Measurements from ENCODE around the gene SRC.
"Not testable (repeated sequence)": the region's sequence is repeated elsewhere in the genome, so short reads cannot be mapped to it uniquely, and the experiment has no call there.

The SRC gene

DNA sequence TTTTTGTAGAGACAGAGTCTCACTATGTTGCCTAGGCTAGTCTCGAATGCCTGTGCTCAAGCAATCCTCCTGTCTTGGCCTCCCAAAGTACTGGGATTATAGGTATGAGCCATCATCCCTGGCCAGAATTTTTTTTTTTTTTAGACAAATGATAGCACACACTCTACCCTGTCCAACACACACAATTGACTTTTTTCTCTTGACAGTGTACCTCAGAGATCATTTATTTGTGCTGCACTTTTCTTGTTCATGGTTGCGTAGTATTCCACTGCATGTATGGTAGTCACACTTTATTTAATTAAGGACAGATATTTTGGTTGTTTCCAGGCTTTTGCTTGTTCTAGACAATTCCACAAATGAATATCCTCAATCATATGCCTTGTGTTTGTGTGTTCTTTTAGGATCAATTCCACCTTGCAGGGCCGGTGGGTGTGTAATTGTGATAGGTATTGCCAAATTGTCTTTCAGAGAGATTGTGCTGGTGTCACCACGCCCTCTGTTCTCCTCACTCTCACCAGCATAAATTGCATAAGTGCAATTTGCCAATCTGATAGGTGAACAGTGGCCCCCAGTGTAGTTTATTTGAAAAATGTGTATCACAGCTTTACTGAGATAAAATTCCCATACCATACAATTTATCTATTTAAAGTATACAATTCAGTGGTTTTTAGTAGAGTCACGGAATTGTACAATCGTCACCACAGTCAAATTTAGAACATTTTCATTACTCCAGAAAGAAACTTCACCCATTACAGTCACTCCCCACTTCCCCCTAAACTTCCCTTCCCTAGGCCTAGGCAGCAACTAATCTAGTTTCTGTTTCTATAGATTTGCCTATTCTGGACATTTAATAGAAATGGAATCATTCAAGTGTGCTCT lies 20.1 kb downstream of the SRC start:
- no peak for DNase-seq

DNA sequence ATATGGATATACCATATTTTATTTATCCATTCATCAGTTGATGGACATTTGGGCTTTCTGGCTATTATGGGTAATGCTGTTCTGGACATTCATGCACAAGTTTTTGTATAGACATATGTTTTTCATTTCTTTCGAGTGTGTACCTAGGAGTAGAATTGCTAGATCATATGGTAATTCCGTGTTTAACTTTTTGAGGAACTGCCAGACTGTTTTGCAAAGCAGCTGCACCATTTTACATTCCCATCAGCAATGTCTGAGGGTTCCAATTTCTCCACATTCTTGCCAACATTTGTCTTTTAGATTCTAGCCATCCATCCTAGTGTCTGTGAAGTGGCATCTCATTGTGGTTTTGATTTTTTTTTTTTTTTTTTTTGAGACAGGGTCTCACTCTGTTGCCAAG lies 20.8 kb downstream of the SRC start:
- DNase-seq = no peak

DNA sequence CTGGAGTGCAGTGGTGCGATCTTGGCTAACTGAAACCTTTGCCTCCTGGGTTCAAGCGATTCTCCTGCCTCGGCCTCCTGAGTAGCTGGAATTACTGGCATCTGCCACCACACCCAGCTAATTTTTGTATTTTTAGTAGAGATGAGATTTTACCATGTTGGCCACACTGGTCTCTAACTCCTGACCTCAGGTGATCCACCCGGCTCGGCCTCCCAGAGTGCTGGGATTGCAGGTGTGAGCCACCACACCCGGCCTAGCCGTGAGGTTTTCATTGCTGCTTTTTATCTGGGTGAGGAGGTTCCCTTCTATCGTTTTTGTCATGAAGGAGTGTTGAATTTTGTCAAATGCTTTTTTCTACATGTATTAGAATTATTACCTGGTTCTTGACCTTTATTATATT lies 23.9 kb downstream of the SRC start:
- DNase-seq = no peak

DNA sequence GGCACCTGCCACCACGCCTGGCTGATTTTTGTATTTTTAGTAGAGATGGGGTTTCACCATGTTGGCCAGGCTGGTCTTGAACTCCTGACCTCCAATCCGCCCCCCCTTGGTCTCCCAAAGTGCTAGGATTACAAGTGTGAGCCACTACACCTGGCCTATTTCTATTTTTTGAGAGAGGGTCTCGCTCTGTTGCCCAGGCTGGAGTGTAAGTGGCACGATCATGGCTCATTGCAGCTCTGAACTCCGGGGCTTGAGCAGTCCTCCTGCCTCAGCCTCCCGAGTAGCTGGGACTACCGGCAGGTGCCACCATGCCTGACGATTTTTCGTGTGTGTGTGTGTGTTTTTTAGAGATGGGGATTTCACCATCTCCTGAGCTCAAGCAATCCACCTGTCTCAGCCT lies 25.9 kb downstream of the SRC start:
- not testable (repeated sequence) for DNase-seq

DNA sequence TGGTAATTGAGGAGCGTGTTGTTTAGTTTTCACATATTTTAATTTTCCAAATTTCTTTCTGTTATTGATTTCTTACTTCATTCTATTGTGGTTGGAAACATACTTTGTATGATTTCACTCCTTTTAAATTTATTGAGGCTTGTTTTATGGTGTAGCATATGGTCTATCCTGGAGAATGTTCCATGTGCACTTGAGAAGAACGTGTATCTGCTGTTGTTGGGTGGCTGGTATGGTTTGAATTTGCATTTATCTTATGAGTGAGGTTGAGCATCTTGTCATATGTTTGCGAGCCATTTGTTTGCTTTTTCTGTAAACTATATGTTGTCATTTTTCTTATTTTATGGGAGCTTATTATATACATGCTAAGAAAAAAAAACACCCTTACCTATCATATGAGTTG lies 26.5 kb downstream of the SRC start:
- DNase-seq = no peak

DNA sequence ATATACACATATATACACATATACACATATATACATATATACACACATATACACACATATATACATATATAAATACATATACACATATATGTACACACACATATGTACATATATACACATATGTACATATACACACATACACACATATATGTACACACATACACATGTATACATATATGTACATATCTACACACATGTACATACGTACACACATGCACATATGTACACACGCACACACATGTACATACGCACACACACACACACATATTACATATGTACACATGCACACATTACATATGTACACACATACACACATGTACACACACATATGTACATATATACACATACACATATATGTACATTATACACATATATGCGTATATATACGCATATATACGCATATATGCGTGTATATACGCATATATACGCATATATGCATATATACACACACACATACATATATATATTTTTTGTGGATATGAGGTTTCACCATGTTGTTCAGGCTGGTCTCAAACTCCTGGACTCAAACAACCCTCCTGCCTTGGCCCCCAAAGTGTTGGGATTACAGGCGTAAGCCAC lies 27.2 kb downstream of the SRC start:
- no peak for DNase-seq

DNA sequence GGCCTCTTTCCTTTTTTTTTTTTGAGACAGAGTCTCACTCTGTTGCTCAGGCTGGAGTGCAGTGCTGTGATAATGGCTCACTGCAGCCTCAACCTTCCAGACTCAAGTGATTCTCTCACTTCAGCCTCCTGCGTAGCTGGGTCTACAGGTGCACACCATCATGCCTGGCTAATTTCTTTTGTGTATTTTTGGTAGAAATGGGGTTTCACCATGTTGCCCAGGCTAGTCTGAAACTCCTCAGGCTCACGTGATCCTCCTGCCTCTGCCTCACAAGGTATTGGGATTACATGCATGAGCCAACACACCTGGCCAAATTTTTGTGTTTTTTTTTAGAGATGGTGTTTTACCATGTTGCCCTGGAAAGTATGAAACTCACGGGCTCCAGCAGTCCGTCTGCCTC lies 29.3 kb downstream of the SRC start:
- no peak for DNase-seq

DNA sequence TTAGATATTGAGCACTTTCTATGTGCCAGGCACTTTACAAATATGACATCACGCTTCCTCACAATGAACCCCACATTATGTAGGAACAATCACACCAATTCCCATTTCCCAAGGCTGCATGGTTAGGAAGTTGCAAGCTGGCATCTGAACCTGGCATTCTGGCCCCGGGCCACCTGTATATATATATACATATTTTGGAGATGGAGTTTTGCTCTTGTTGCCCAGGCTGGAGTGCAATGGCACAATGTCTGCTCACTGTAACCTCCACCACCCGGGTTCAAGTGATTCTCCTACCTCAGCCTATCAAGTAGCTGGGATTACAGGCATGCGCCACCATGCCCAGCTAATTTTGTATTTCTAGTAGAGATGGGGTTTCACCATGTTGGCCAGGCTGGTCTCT lies 30.4 kb downstream of the SRC start:
- DNase-seq = no peak

DNA sequence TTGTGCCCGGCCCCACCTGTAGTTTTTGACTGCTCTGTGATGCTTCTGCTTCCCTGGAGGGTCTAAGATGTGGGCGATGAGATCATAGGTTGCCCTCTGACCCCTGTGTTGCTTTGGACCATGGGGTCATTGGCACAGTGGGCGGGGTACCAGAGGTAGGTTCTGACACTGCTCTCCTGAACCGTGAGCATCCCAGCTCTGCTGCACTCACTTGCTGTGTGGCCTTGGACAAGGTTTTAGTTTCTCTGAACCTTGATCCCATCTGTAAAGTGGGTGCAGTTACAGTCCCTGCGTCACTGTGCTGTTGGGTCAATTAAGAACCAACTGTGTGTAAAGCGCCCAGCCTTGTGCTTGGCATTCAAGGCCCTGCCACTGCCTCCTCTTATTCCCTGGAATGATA lies 30.9 kb downstream of the SRC start:
- DNase-seq = no peak

DNA sequence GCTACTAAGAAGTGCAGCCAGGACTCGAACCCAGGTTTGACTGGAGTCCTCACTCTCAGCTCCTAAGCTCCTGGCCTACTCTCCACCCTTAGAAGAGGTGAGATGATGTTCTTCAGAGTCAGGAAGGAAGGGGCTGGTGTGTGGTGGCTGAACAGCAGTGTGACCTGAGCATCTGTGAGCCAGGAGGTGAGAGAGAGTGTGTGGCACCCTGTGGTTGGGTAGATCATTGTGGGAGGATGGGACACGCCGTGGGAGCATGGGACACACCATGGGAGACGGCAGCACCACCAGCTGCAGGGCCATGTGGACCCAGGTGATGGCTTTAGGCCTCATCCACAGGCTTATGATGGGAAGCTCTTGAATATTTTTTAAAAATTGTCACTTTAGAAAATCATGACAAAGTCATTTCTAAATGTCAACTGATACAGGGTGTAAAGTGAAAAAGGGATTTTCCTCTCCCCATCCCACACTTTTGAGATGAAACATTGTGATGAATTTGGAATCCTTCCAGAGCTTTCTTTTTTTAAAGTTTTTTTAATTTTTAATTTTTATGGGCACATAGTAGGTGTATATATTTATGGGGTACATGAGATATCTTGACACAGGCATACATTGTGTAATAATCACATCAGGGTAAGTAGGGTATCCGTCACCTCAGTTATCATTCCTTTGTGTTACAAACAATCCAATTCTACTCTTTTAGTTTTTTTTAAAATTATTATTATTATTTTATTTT lies 31.6 kb downstream of the SRC start:
- no peak for DNase-seq

DNA sequence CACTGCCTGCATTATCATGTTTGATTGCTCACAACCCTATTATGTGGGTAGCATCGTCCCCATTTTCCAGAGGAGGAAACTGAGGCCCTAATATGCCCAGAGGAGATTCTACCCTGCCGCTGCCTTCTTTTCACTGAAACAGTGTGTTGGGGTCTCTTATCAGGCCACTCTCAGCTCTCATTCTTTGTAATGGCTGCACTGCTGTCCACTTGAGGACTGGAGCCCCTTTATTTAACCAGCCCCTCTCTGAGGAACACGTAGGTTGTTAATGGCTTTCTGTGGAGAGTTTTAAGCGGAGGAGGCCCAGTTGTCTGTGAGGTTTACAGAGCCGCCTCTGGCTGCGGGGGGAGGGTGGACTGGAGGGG lies 32.5 kb downstream of the SRC start:
- no peak for DNase-seq

DNA sequence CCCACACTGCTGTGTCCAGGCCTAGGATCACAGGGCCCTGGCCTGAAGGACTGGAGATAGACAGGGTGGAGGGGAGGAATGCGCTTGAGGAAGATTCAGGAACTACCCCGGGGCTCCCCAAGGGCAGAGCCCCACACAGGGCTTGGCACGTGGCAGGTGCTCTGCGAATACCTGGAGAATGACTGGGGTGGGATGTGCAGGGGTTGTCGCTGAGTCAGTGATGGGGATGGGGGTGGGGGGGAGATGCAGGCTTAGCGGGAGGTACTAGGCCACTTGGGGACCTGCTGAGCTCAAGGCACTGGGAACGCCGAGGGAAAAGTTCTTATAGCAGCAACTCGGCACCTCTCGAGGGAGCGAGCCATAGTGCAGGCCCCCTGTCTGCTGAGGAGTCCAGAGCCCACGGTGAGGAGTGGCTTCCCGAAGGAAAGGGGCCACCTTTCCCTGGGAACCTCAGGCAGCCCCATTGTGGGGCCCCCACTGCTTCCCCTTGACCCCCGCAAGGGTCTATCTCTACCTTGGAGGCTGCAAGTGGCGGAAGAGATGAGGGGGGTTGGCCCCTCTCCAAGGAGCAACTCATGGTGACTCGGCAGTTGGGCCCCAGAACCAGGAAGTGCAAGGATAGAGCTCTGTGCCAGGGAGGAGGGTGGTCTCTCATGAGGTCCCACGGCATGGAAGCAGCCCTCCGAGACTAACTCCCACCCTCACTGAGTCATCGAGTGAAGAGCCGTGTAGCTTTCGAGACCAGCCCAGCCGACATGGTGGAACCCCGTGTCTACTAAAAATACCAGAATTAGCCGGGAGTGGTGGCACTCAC lies 33.1 kb downstream of the SRC start:
- DNase-seq = no peak

DNA sequence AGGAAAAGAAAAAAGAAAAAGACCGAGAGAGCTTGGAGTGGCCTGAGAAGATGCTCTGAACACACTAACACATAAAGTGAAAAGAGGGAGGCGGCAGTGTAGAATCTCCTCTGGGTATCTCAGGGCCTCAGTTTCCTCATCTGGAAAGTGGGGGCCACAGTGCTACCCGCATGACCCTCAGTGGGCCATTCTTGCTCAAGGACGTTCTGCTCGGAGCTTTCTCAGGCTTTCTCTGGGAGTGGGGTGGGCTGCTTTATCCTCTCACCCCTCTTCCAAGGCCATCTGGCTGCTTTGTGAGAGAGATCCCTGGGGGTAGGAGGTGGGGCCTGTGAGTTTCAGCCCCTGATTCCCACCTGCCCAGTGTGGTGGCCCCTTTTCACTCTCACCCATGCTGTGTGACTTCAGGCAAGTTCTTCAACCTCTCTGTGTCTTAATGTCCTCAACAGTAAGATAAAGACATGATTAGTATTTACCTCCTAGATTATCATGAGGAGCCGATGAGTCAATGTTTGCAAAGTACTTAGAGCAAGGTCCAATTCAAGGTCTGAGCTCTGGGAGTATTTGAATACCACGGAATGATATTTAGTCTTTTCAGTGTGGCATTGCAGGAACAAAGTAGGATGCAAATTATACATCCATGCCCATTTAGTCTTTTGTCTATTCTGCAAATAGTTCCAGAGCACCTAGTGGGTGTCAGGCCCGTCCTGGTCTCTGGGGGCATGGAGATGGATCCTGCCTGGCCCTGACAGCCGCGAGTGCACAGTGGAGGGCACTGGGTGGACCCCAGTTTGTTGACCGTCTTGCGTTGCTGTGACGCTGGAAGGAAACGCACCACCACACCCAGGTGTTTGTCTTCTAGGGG lies 34.3 kb downstream of the SRC start:
- no peak for DNase-seq

DNA sequence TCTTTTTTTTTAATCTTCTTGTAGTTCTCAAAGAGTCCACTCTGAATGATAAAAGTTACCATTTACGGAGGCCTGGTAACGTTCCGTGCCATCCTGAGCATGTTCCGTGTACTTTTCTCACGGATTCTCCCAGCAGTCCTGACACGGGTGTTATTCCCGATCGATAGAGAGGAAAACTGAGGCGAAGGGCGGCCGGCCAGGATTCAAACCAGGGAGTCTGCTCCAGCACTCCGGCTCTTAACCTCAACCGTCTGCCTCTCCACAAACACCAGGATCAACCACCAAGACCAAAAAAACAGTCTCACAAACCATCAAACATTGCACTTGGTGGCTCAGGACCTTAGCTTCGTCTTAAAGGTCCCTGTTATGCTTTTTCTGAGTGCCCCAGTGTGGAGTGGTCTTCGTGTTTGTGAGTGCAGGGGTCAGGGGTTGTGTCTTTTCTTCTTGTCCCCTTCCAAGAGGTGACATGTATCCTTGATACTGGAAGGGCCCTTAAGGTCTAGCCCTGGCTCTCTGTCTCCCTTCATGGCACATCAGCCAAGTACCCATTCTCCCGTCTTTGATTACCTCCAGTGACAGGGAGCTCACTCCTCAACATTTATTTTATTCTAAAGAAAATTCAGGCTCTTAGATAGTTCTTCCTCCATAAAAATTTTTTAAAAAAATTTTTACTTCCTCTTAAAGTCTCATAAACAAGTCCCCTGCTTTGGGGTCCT lies 35.1 kb downstream of the SRC start:
- no peak for DNase-seq

DNA sequence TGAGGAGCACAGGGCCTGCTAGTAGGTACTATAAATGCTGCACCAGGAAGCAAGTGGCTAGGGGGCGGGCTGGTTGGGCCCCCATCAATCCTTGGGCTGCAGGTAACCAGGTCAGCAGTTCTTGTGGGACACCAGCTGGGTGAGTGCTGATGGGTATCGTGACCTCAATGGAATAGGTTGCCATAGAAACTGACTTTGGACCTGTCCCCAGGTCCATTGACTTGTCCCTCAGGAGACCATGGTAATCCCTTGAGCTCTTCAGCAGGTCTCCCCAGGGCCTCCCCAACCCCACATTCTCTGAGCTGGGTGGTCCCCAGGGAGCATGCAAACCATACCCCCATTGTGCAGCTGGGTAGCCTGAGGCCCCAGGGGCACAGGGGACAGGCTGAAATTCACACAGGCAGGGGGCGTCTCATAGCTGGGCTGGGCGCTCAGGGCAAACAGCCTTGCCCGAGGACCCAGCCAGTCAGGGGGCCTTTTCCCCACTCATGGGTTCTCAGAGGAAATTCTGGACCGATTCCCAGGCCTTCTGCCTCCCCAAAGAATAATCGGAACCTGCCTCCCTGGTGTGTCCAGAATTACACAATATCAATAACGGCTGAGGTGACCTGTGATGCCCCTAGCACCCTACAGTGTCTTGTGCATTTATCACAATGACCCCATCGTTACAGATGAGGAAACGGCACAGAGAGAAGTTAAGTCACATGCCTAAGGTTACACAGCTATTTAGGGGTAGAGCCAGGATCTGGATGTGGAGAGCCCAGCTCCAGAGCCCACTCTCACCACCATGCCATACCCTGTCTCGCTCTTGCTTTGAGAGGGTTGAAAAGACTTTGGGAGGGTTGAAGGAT lies 35.9 kb downstream of the SRC start:
- DNase-seq = no peak

DNA sequence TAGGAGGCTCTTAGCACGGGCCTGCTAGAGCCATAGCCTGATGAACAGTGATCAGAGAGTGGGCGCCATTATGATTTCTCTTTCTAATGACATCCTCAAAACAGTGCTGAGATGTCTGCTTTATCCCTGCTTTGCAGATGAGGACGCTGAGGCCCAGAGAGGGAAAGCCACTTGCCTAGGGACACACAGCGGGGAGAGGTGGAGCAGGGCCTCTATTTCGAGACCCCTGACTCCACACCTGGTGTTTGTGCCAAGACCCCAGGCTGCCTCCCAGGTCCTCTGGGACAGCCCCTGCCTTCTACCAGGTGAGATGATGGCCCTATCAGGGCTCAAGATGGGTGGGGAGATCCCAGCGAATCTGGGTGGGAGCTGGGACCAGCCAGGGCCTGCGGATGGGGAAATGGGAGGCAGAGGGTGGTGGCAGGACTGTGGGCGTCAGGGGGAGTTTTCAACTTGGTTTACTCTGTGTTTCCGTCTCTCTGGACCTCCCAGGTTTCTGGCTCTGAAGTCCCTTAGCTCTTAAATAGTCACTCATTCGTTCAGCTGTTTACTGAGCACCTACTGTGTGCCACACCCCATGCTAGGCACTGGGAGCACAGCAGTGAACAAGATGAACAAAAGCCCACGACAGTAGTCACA lies 36.7 kb downstream of the SRC start:
- DNase-seq = no peak

DNA sequence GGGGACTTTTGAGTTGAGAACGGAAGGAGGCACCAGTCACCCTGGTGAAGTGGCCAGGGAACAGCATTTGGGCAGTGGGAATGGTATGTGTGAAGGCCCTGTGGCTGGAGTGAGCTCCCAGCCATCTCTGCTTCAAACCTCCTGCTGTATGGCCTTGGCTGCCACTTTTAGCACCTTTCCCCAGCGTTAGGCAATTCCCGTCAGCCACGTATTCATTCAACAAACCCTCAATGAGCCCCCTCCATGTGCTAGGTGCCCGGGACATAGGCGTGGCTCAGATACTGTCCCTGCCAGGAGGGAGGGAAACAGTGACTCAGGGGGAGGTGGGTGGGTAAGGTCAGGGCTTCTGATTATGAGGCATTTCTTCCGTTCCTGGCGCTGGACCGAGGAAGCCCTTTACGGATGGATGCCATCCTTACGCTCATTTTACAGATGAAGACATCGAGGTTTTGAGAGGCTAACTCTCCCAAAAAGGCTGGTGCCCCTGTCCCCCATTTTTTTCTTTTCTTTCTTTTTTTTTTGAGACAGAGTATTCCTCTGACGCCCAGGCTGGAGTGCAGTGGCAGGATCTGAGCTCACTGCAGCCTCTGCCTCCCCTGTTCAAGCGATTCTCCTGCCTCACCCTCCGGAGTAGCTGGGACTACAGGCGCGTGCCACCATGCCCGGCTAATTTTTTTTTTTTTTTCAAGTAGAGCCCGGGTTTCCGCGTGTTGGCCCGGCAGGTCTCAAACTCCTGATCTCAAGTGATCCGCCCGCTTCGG lies 37.5 kb downstream of the SRC start:
- DNase-seq = no peak

DNA sequence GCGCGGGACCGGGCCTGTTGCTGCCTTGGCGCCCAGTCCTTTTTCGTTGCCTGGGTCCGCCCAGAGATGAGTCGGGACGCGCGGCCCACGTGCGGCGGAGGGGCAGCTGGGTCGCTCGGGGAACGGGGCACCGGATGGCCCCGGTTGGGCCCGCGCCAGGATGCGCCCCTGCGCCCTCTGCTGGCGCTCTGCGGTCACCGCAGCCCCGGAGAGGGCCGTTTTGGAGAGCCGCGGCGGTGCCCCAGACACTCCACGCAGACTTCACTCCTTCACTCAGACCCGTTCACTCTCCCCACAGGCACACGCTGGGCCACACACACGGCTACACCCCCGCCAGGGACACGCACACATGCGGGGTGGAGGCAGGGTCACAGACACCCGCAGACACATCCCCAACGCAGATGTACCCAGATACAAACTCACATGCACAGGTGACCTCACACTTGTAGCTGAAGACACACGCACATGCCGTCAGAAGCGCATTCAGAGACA lies 38.8 kb downstream of the SRC start:
- DNase-seq = peak; percentile 65

DNA sequence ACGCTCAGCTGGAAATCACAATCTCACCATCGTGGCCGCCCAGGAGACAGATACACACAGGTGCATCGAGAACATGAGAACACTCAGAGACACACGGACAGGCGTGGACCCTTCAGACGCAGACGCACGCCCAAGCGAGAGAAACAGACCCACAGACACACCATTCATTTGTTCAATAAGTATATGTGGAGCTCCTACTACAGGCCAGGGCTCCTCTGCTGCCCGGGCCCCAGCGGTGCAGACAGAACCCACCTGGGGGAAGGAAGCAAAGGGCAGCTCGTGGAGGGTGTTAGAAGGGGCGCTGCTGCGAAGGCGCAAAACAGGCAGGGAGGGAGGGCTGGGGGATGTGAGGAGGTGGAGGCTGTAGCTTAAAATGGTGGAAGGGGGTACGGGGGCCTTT lies 39.2 kb downstream of the SRC start:
- no peak for DNase-seq

Measured in stimulated activated naive CD4-positive, alpha-beta T cell treated with Interleukin-2 at 50 U/mL for 16 hours (primary cell).